PFSK-1 (cell line): ENCODE results near the gene SPIN1.

Source experiments
- FOXP2 ChIP-seq: optimal IDR thresholded peaks from 2 replicates; pipeline ENCODE3; 2011; ENCODE audit warnings: borderline replicate concordance, control low read depth, inconsistent platforms; ENCODE audit not compliant: insufficient read depth; ENCODE audit errors: extremely low read length, extremely low read depth
- POLR2AphosphoS5 ChIP-seq: IDR thresholded peaks from 2 replicates; pipeline ENCODE4 v1.6.1; 2012; ENCODE audit warnings: low read depth, mild to moderate bottlenecking, control low read depth, low read length, moderate library complexity
- SIN3A ChIP-seq: IDR thresholded peaks from 2 replicates; pipeline ENCODE4 v1.6.1; 2012; ENCODE audit warnings: mild to moderate bottlenecking, low read length, moderate library complexity, borderline replicate concordance; ENCODE audit not compliant: insufficient read depth
- TAF1 ChIP-seq: IDR thresholded peaks from 2 replicates; pipeline ENCODE4 v1.6.1; 2012; ENCODE audit warnings: low read length, control low read depth, borderline replicate concordance; ENCODE audit not compliant: insufficient read depth
- TF ChIP-seq, protein P1 (sequence below), 2 experiments: IDR thresholded peaks; 2 replicates each; pipeline versions ENCODE4 v1.6.1 to v1.8.0; 2011 to 2012; ENCODE audit warnings: low read depth in 2 of 2, low read length in 2 of 2, control low read depth in 1 of 2, inconsistent platforms in 1 of 2, mild to moderate bottlenecking in 1 of 2, moderate library complexity in 1 of 2; ENCODE audit not compliant: insufficient read depth in 1 of 2

Gene SPIN1

DNA sequence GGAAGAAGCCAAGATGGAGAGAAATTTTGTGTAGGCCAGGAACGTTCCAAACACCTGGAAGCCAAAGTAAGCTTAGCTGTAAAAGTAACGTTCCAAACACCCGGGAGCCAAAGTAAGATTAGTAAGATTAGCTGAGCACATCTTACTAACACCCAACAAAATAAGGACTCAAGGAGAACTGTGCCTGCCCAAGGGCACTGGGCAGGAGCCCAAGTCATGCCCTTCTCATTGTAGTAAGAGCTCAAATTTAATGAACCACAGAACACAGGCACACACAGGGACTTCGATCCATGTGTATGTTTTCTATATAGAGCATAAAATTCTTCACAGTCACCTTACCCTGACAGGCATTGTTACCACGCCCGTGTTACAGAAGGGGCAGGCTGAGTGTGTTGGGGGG, 110.6 kb downstream of the SPIN1 start:
- no peak for TF ChIP-seq POLR2AphosphoS5
- TF ChIP-seq, protein P1, sequence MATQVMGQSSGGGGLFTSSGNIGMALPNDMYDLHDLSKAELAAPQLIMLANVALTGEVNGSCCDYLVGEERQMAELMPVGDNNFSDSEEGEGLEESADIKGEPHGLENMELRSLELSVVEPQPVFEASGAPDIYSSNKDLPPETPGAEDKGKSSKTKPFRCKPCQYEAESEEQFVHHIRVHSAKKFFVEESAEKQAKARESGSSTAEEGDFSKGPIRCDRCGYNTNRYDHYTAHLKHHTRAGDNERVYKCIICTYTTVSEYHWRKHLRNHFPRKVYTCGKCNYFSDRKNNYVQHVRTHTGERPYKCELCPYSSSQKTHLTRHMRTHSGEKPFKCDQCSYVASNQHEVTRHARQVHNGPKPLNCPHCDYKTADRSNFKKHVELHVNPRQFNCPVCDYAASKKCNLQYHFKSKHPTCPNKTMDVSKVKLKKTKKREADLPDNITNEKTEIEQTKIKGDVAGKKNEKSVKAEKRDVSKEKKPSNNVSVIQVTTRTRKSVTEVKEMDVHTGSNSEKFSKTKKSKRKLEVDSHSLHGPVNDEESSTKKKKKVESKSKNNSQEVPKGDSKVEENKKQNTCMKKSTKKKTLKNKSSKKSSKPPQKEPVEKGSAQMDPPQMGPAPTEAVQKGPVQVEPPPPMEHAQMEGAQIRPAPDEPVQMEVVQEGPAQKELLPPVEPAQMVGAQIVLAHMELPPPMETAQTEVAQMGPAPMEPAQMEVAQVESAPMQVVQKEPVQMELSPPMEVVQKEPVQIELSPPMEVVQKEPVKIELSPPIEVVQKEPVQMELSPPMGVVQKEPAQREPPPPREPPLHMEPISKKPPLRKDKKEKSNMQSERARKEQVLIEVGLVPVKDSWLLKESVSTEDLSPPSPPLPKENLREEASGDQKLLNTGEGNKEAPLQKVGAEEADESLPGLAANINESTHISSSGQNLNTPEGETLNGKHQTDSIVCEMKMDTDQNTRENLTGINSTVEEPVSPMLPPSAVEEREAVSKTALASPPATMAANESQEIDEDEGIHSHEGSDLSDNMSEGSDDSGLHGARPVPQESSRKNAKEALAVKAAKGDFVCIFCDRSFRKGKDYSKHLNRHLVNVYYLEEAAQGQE (IDR thresholded peaks at IDR 0.05; ENCODE audit: insufficient read depth in 1 of 2, low read depth in 2 of 2, low read length in 2 of 2) = no peak
- TF ChIP-seq FOXP2 = no peak
- no peak for TF ChIP-seq SIN3A
- TF ChIP-seq TAF1 = no peak

DNA sequence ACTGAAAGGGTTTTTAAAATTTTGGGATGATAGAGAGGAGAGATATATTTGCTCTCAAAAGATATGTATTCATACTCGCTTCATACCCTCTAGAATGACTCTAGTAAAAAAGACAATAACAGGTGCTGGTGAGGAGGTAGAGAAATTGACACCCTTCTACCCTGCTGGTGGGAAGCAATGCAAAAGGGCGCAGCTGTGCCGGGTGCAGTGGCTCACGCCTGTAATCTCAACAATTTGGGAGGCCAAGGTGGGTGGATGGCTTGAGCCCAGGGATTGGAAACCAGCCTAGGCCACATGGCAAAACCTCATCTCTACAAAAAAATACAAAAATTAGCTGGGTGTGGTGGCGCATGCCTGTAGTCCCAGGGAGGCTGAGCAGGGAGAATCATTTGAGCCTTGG, 112.8 kb downstream of the SPIN1 start:
- TF ChIP-seq FOXP2 = no peak
- TF ChIP-seq, protein P1 (IDR thresholded peaks at IDR 0.05; ENCODE audit: insufficient read depth in 1 of 2, low read depth in 2 of 2, low read length in 2 of 2) = no peak
- no peak for TF ChIP-seq POLR2AphosphoS5

- no peak for TF ChIP-seq FOXP2
- TF ChIP-seq POLR2AphosphoS5 = no peak
- no peak for TF ChIP-seq TAF1
- no peak for TF ChIP-seq SIN3A
- TF ChIP-seq, protein P1 (IDR thresholded peaks at IDR 0.05; ENCODE audit: insufficient read depth in 1 of 2, low read depth in 2 of 2, low read length in 2 of 2) = no peak
These were observed 114.3 kb downstream of the SPIN1 start for GRCh38 chr9:88502552-88503034.

DNA sequence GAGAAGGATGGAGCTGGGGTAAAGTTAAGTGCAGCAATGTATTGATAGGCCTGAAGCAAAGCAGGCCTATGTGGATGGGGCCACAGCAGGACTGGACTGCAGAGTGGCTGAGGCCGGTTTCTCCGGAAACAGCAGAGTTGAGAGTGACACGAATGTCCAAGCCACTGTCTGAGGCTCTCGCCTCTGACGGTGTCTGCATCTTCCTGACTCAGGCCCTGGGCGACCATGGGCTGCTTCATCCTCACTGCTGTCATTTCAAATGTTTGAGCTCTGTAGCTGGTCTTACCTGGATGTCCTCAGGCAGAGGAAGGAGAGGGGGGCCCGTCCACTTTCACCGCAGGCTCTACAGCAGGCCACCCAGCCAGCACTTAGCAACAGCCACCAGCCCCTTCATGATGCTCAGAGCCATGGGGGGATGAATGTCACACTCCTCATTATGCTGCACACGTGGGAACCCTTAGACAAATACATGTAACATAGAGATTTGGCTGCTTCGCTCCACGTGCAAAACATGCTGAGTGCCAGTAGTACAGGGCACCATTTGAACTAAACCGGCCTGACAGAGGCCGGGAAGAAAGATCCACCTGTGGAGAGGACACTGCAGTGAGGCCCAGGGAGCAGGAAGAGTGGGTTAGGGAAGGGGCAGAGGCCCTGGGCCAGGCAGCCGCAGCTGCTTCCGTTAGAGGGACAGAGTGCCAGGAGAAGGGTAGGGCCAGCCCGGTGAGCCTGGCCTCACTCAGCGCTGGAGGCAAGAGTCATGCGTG, 115.0 kb downstream of the SPIN1 start:
- TF ChIP-seq, protein P1 (IDR thresholded peaks at IDR 0.05; ENCODE audit: insufficient read depth in 1 of 2, low read depth in 2 of 2, low read length in 2 of 2) = no peak
- TF ChIP-seq FOXP2 (no peak), POLR2AphosphoS5 (no peak), SIN3A (no peak), TAF1 (no peak)

- TF ChIP-seq, protein P1 (IDR thresholded peaks at IDR 0.05; ENCODE audit: insufficient read depth in 1 of 2, low read depth in 2 of 2, low read length in 2 of 2) = no peak
- TF ChIP-seq POLR2AphosphoS5 = no peak
- no peak for TF ChIP-seq TAF1
- TF ChIP-seq SIN3A = no peak
- no peak for TF ChIP-seq FOXP2
These were observed 115.9 kb downstream of the SPIN1 start for GRCh38 chr9:88503845-88504764.
